Activated T-helper 9 cell treated with anti-CD3 and anti-CD28 coated beads, Interleukin-2, amount 50 U/mL, for 16 hours (primary cell): ENCODE data around the gene GLYAT.
"Not testable (repeated sequence)": the region's sequence is repeated elsewhere in the genome, so short reads cannot be mapped to it uniquely, and the experiment has no call there.

Experiments used
- DNase-seq: peaks from one replicate; pipeline ENCODE4 v3.0.0-alpha.2; 2020; ENCODE audit warnings: low read depth

Gene GLYAT

GRCh38 chr11:58742981-58743880 lies 11.5 kb upstream of the GLYAT start:
- no peak for DNase-seq

DNA sequence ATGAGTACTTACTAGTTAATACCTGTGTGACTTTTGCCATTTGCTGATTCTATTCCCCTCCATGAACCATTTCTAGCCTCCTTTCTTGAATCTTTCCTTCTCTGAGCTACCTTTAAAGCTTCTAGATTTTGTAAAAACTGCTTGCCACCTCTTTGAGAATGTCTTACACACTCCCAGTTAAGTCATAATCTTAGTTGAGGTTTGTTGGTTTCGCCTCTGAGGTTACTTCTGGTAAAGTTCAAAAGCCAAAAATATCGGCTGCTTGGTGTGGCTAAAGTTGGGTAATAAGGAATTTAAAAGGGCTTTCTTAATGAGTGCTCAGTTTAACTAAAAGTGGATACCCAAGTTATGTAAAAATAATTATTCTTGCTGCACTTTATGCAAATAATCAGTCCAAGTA lies 10.4 kb upstream of the GLYAT start:
- no peak for DNase-seq

GRCh38 chr11:58741127-58741526 lies 9.4 kb upstream of the GLYAT start:
- no peak for DNase-seq

DNA sequence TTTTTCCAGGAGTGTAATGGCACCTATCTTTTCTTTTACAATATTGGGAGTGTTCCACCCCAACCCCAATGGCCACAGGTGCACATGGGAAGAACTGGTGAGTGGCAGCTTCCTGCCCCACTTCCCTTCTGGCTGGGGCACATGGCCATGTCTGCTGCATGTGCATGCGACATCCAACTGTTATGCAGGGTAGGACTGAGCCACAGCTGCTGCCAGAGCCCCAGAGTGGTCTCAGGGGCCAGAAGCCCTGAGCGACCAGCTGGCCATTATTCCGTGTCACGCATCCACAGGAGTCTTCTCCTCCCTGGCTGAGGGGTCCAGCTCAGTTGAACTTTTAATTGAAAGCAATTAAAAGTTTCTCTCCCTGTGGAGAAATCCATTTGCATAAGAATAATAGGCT lies 8.7 kb upstream of the GLYAT start:
- DNase-seq = no peak

DNA sequence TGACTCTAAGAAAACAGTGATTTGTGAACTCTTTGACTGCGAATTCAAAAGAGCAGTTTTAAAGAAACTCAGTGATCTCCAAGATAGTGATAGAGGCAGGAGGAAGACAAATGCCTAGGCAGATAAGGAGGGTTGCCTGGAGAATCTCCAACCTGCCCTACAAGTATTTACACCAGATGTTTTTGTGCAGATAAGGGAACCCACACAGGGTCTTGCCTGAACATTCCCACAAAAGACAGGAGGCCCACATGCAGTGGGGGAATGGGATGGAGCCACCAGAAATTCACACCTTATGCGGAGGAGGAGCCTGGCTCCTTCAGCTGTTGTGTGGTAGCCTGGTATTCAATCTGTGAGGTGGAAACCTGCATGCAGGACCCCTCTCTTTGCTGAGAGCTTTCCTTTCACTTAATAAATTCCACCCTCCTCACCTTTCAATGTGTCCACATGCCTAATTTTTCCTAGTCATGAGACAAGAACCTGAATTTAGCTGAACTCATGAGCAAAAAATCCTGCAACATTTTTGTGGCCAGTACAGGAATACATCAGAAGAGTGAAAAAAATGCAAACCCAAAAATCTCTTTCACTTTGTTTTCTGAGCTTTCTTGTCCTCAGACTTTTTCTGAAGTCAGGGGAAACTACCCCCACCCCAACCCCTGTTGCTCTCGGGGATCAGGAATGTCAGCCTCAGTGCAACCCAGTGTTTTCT lies 8.1 kb upstream of the GLYAT start:
- no peak for DNase-seq

GRCh38 chr11:58734681-58735490 lies 3.1 kb upstream of the GLYAT start:
- no peak for DNase-seq

- DNase-seq = no peak
Measured at GRCh38 chr11:58730507-58731089, 1.1 kb downstream of the GLYAT start.

GRCh38 chr11:58727415-58727797 lies 4.3 kb downstream of the GLYAT start:
- no peak for DNase-seq

DNA sequence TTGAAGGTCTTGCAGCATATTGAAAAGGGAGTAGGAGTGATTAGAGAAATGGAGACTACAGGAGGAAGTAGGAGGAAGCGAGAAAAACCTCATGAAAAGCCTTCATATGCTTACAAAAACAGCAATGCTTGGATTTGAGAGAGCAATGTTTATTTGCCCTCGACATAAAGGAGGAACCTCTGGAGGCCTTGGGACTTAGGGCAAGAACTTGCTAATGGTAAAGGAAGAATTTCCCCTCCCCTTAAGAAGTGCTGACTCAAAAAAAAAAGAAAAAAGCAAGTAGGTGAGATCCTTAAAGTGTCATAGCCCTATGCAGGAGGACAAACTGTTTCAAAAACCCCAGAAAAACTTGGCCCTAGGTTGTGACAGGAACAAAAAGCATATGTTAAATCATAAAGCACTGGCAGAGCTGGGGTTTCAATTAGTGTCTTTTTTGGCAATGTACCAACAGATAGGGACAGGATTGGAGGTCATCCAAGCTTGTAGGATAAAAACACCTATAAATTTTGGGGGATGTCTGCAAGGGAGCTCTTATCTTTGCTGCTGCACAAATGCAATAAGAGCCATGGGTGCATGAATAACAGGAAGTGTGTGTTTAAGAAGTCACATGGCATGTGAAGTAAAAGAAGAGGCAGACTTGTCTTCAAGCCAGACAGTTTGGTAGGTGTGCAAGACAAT lies 4.9 kb downstream of the GLYAT start:
- DNase-seq = no peak

DNA sequence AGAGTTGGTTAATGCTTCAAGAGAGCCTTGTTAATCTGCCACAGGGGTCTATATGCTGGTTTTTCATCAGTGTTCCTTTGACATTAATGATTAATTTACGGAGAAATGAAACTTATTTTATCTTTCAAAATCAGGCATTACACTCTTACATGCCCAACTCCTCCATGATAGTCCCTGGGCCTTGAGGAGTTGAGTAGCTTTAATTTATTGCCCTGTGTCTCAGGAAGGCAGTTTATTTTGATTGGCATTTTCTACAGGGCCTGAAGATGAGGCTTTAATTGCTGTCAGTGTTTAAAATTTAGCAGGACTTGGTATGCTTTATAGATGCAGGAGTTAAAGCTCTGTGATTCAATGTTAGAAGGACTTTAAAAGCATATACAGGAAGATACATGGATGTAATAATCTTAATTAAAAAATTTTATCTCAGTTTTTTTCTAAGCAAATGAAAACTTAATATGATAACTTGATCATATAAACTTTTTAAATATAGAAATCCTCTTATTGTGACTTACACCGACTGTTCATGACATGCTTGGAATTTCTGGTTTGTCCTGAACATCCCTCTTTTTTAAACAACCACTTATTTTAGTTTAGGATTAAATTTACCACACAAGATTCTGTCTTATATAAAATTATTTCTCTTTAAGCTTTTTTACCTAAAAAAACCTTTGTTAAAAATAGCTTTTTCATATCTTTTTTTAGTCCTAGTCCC lies 12.2 kb downstream of the GLYAT start:
- no peak for DNase-seq

DNA sequence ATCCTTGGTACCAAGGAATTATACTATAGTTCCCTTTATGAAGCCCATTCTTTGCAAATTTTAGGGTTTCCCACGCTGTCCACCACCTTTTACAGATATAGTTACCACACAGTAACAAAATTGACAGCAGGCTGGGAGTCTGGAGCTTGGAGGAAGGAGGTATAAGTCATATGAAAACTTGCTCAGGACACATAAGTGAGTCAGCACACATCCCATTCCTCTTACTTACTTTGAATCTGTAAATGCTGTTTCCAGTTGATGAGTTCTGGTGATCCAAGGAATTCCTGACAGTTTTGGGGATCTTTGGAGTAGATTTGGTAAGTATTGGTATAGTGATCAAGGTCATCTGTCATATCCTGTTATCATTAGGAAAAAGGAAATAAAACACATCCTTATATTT lies 19.2 kb downstream of the GLYAT start:
- no peak for DNase-seq

- DNase-seq = no peak
Measured at GRCh38 chr11:58711832-58712231, 19.9 kb downstream of the GLYAT start.

DNA sequence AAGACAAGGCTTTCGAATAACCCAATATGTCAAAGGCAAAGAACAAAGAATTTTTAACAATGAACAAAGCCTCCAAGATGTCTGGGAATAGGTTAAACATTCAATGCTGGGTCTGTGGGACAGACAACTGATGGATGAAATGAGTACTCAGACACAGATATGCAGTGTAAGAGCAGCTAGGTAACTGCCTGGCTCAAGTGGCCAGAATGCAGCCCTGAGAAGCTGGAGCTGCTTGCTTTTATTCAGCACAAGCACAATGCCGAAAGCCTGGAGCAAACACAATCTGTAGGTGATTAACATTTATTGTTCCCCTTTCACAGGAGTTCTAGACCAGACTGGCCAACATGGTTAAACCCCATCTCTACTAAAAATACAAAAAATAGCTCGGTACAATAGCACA lies 24.0 kb downstream of the GLYAT start:
- DNase-seq = no peak

DNA sequence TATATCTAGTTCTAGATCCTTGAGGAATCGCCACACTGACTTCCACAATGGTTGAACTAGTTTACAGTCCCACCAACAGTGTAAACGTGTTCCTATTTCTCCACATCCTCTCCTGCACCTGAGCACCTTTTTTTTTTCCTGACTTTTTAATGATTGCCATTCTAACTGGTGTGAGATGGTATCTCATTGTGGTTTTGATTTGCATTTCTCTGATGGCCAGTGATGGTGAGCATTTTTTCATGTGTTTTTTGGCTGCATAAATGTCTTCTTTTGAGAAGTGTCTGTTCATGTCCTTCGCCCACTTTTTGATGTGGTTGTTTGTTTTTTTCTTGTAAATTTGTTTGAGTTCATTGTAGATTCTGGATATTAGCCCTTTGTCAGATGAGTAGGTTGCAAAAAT lies 34.9 kb downstream of the GLYAT start:
- not testable (repeated sequence) for DNase-seq

DNA sequence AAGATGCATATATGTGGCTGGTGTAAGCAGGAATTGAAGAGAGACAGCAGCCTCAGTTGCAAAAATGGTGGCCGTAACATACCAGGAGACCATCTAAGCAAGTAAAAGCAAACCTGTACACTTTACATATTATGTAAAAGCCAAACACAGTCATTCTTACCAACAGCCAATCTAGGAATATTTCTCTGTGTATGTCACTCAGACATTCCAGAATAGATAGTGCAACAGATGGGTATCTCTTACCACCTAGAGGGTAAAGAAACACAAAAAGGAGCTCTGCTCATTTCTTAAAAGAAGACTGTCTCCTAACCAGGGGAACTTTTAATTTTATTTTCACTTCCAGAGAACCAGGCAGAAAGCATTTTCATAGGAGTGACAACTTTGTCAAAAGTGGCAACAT lies 38.7 kb downstream of the GLYAT start:
- DNase-seq = no peak

DNA sequence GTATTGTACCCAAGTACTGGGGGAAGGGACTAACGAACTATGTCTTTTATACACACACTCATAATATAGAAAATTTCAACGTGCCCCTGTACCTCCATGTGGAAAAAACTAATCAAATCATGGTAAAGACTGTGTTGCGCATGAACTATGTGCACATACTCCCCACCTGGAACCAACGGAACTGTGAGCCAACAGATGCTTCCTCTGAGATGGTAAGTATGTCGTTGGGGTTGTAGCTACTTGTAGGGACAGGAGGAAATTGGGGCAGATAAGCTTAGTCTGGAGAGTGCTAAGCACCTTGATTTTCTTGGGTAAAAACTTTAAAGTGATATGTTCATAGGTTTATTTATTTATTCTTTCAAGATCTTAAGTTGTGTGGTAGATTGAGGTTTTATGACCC lies 40.1 kb downstream of the GLYAT start:
- DNase-seq = no peak

- no peak for DNase-seq
Measured at GRCh38 chr11:58688789-58689503, 42.8 kb downstream of the GLYAT start.

GRCh38 chr11:58685973-58686722 lies 45.6 kb downstream of the GLYAT start:
- no peak for DNase-seq

DNA sequence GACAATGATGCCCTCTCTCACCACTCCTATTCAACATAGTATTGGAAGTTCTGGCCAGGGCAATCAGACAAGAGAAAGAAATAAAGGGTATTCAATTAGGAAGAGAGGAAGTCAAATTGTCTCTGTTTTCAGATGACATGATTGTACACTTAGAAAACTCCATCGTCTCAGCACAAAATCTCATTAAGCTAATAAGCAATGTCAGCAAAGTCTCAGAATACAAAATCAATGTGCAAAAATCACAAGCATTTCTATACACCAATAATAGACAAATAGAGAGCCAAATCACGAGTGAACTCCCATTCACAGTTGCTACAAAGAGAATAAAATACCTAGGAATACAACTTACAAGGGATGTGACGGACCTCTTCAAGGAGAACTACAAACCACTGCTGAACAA lies 49.1 kb downstream of the GLYAT start:
- DNase-seq = not testable (repeated sequence)

GRCh38 chr11:58677536-58677935 lies 54.2 kb downstream of the GLYAT start:
- not testable (repeated sequence) for DNase-seq
